Fibroblast of the aortic adventitia (primary cell): ENCODE results near the gene RUNX2. TPM values are rescaled to one million over a fixed set of nuclear protein-coding genes. Genes with fewer than 3 reads are reported as not detected.

Source experiments
- DNase-seq: peaks from one replicate; pipeline ENCODE4 v3.0.0-alpha.2; 2010; ENCODE audit warnings: low read depth
- H3K4me3 ChIP-seq: 2 replicates; pipeline ENCODE4 v1.5.1; 2011; ENCODE audit warnings: low read depth, mild to moderate bottlenecking, control low read depth, low read length, moderate library complexity
- CTCF ChIP-seq: IDR thresholded peaks from 2 replicates; pipeline ENCODE4 v1.5.1; 2011; ENCODE audit warnings: mild to moderate bottlenecking, low read length, control low read depth, inconsistent platforms; ENCODE audit not compliant: insufficient read depth
- total RNA-seq: library from RNA; depleted of rRNA; stranded (reverse); fragments of >200 nt; gene quantifications from 2 replicates; pipeline ENCODE4 v1.2.3, GENCODE V29; 2012; ENCODE audit warnings: low replicate concordance

RUNX2 gene
- total RNA-seq, 1 donor: 5.8 TPM

DNA sequence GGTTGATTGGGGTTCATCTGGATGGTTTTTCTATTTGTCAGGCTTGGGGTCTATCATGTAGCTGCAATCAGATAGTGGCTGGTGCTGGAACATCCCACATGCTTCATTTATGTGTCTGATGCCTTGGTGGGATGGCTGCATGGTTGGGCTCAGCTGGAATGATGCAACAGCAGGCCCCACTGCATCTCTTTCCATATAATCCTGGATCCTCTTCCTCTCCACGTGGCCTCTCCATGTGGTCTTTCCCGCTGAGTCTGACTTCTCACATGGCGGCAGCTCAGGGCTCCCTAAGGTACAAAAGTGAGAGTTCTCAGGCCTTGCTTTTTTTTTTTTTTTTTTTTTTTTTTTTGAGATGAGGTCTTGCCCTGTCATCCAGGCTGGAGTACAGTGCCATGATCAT is 114.6 kb downstream of the RUNX2 start:
- no peak overlapping the region for H3K4me3 ChIP-seq
- no peak for TF ChIP-seq CTCF
- no peak for DNase-seq

DNA sequence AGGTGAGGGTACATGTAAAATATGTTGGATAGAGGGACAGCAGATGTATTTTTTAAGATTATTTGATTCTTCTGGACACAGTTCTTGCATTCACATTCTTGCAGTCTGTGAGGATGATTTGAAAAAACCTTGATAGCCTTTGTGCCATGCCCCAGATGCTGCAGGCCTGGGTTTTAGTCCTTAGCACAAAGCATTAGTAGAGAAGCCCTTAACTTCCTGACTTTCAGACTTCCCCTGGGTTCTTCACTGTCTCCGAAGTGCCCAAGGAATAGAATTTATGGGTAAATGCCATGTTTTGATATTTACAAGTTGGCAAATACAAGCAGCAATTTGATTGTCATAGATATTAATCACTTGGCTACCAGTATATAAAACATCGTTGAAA is 117.2 kb downstream of the RUNX2 start:
- DNase-seq: no peak
- no peak for TF ChIP-seq CTCF
- H3K4me3 ChIP-seq: no peak overlapping the region

DNA sequence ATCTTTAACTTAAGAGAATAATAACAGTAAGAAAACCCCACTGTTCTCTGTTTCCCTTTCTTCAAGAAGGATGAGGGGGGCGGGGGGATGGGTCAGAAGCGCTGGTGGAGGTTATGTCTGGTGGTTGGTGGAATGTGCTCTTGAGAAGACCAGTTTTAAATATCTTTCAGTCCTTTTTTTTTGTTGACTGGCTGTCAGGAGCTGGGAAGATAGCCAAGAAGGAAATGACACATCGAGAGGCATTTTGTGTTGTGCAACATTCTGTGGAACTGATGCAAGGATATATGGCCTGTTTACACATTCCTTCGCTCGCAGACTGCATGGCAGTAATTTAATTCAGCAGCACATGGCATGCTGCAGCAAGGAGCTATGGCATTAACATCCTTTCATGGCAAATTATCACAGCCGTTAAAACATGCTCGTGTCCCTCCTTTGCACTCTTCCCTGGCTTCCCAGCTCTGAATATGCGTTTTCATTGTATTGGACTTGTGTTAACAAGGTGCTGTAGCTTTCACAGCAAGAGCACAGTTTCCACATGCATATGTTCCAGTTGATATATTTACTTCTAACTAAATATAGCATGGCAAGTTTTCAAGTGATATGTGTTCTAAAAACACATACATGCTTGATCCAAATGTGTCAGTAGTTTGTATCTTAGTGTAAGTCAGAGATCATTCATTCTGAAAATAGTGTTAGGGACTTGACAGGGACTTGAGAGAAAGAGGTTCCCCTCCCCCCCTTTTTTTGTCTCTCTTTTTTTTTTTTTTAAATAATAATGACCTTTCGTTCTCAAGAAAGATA is 117.8 kb downstream of the RUNX2 start:
- peak overlapping the region; percentile 32 for H3K4me3 ChIP-seq
- peak; percentile 99 for DNase-seq
- TF ChIP-seq CTCF: no peak

- no peak for TF ChIP-seq CTCF
- DNase-seq: no peak
- H3K4me3 ChIP-seq: no peak overlapping the region
Observed at GRCh38 chr6:45447005-45447404, 118.9 kb downstream of the RUNX2 start.

GRCh38 chr6:45447716-45448115 is 119.6 kb downstream of the RUNX2 start:
- DNase-seq: no peak
- H3K4me3 ChIP-seq: no peak overlapping the region
- TF ChIP-seq CTCF: no peak

DNA sequence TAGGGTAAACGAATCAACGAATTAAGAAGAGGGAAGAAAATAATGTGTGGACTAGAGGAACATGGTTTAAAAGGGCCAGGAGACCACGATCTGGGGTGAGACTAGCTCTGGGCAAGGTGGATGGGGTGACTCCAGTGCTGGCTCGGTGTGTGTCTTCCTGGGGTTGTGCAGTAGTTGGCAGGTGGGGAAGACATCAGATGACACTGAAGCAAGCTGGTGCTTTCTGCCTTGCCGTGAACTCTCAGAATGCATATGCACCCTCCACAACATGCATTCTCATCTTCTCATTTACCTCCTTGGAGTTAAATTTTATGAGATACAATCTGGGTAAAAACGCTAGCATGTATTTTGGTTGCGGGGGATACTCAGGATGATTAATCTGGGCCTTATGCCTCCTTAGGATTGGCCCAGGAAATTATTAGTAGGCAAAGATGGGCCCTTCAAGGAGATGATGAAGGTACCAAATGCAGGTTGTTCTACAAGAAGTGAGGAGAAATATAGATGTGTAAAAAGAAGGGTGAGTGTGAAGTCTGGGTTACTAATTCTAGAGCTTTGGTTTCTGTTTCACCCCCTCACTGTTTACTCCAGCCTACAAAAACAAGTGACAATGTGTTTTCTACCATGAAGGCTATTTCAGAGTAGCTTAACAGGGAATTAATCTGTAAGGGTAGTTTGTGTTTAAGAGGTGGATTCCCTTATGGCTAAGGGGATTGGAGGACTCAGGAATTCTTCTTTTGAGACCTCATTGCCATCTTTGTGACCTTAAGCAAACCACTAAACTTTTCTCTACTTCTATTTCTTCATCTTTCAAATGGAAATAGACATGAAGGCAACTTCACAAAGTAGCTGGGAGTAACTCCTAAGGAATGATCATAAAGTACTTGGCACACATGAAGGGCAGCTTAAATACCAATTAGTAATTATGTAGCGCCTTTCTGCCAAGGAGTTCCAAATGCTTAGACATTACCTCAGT is 120.6 kb downstream of the RUNX2 start:
- TF ChIP-seq CTCF: no peak
- H3K4me3 ChIP-seq: no peak overlapping the region
- no peak for DNase-seq
